Measurements from ENCODE around the gene GSTP1. TPM values are rescaled to one million over a fixed set of nuclear protein-coding genes. Genes with fewer than 3 reads are reported as not detected.
"Not testable (repeated sequence)": the region's sequence is repeated elsewhere in the genome, so short reads cannot be mapped to it uniquely, and the experiment has no call there.

Gene GSTP1
- polyA plus RNA-seq, 1 donor (not counting 4 experiments of a cell fraction or from before 2014, with no cell fraction given) = 1,575 TPM

- Histone ChIP-seq H3K4me3 (ENCODE audit: control insufficient read depth in 2 of 3, extremely low read depth in 1 of 3, insufficient read depth in 2 of 3, low read depth in 1 of 3, low read length in 3 of 3) (no peak overlapping the region), H3K27ac (ENCODE audit: control insufficient read depth, insufficient read depth, low read length) (no peak overlapping the region), H4K20me1 (ENCODE audit: control insufficient read depth, extremely low read depth, insufficient read depth, low read length) (no peaks in the 10 kb centered on the region), H3K9me1 (ENCODE audit: control insufficient read depth, extremely low read depth, insufficient read depth, low read length) (no peaks in the 10 kb centered on the region), H3K36me3 (ENCODE audit: control insufficient read depth in 2 of 2, extremely low read depth in 1 of 2, insufficient read depth in 2 of 2, low read length in 2 of 2) (no peaks in the 10 kb centered on the region), H3K9me3 (ENCODE audit: control insufficient read depth, low read depth, low read length) (no peaks in the 10 kb centered on the region), H3K4me2 (ENCODE audit: control insufficient read depth, extremely low read depth, insufficient read depth, low read depth, low read length) (no peak overlapping the region), H3K79me2 (ENCODE audit: control insufficient read depth, insufficient read depth, low read length) (no peaks in the 10 kb centered on the region), H3K4me1 (ENCODE audit: control insufficient read depth, extremely low read depth, insufficient read depth, low read length) (peaks cover 1% of the 10 kb centered on the region), H2AFZ (ENCODE audit: control insufficient read depth, low read length) (no peak overlapping the region), H3K9ac (ENCODE audit: control insufficient read depth, extremely low read depth, insufficient read depth, low read length) (no peak overlapping the region), H3K27me3 (ENCODE audit: control insufficient read depth, extremely low read depth, insufficient read depth, low read length) (no peaks in the 10 kb centered on the region)
- dilution Hi-C loops (cut with MboI; ENCODE audit: extremely low pct_ligation_motif_present, low sequenced_read_pairs) = no loop called here
- FAIRE-seq (no peak), DNase-seq (ENCODE audit: low read depth, low spot score) (no peak)
- TF ChIP-seq, protein P1, sequence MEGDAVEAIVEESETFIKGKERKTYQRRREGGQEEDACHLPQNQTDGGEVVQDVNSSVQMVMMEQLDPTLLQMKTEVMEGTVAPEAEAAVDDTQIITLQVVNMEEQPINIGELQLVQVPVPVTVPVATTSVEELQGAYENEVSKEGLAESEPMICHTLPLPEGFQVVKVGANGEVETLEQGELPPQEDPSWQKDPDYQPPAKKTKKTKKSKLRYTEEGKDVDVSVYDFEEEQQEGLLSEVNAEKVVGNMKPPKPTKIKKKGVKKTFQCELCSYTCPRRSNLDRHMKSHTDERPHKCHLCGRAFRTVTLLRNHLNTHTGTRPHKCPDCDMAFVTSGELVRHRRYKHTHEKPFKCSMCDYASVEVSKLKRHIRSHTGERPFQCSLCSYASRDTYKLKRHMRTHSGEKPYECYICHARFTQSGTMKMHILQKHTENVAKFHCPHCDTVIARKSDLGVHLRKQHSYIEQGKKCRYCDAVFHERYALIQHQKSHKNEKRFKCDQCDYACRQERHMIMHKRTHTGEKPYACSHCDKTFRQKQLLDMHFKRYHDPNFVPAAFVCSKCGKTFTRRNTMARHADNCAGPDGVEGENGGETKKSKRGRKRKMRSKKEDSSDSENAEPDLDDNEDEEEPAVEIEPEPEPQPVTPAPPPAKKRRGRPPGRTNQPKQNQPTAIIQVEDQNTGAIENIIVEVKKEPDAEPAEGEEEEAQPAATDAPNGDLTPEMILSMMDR (optimal IDR thresholded peaks at IDR 0.05 in 1 of 3, IDR thresholded peaks at IDR 0.05 in 1 of 3, conservative IDR thresholded peaks at IDR 0.05 in 1 of 3; ENCODE audit: extremely low read depth in 1 of 3, insufficient read depth in 2 of 3, low read length in 3 of 3) = no peak
- TF ChIP-seq EZH2 (IDR thresholded peaks at IDR 0.05; ENCODE audit: low read length) = no peak
Observed at GRCh38 chr11:67601098-67601497, 17.5 kb downstream of the GSTP1 start.

DNA sequence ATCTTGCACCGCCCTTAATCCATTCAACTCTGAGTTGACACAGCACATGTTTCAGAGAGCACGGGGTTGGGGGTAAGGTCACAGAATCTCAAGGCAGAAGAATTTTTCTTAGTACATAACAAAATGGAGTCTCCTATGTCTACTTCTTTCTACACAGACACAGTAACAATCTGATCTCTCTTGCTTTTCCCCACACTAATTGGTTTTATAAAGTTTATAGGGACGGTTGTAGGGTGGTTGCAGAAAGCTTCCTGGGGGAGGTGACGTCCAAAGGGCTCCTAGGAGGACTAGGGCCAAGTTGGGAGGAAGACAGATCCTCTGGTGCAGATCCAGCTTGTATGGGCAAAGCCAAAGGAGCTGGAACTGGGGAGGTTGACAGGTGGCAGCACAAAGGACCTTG is 20.5 kb downstream of the GSTP1 start:
- H3K4me3 ChIP-seq (ENCODE audit: control insufficient read depth in 2 of 3, extremely low read depth in 1 of 3, insufficient read depth in 2 of 3, low read depth in 1 of 3, low read length in 3 of 3); H3K36me3 ChIP-seq (ENCODE audit: control insufficient read depth in 2 of 2, extremely low read depth in 1 of 2, insufficient read depth in 2 of 2, low read length in 2 of 2); H3K4me2 ChIP-seq (ENCODE audit: control insufficient read depth, extremely low read depth, insufficient read depth, low read depth, low read length); H3K9ac ChIP-seq (ENCODE audit: control insufficient read depth, extremely low read depth, insufficient read depth, low read length); H4K20me1 ChIP-seq (ENCODE audit: control insufficient read depth, extremely low read depth, insufficient read depth, low read length); H3K27me3 ChIP-seq (ENCODE audit: control insufficient read depth, extremely low read depth, insufficient read depth, low read length); FAIRE-seq; DNase-seq (ENCODE audit: low read depth, low spot score); dilution Hi-C loops (cut with MboI; ENCODE audit: extremely low pct_ligation_motif_present, low sequenced_read_pairs); H3K9me3 ChIP-seq (ENCODE audit: control insufficient read depth, low read depth, low read length); H3K9me1 ChIP-seq (ENCODE audit: control insufficient read depth, extremely low read depth, insufficient read depth, low read length); H3K27ac ChIP-seq (ENCODE audit: control insufficient read depth, insufficient read depth, low read length); H2AFZ ChIP-seq (ENCODE audit: control insufficient read depth, low read length): not testable (repeated sequence)
- H3K4me1 ChIP-seq (ENCODE audit: control insufficient read depth, extremely low read depth, insufficient read depth, low read length) = peaks cover 10% of the 10 kb centered on the region
- peaks cover 17% of the 10 kb centered on the region for H3K79me2 ChIP-seq (ENCODE audit: control insufficient read depth, insufficient read depth, low read length)

DNA sequence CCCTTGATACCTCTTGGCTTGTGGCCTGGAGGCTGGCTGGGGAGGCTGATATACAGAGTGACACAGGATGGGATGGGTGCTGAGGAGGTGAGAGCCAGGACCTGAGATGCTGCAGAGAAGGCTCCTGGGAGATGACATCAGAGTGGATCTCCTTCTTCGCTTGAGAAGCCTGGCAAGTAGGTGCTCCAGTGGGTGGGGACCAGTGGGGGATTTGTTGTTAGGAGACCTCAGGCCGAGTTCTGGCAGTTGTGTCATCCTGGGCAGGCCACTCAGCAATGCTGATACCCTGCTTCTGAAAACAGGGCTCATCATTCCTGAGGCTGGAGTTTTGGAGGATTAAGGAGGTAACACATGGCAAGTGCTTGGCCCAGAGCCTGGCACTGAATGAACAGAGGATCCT is 21.2 kb downstream of the GSTP1 start:
- no peaks in the 10 kb centered on the region for H3K9me3 ChIP-seq (ENCODE audit: control insufficient read depth, low read depth, low read length)
- peaks cover 8 to 11% of the 10 kb centered on the region in 2 experiments for H3K36me3 ChIP-seq (ENCODE audit: control insufficient read depth in 2 of 2, extremely low read depth in 1 of 2, insufficient read depth in 2 of 2, low read length in 2 of 2)
- H3K79me2 ChIP-seq (ENCODE audit: control insufficient read depth, insufficient read depth, low read length) = peaks cover 17% of the 10 kb centered on the region
- H2AFZ ChIP-seq (ENCODE audit: control insufficient read depth, low read length) = no peak overlapping the region
- dilution Hi-C loops (cut with MboI; ENCODE audit: extremely low pct_ligation_motif_present, low sequenced_read_pairs) = no loop called here
- TF ChIP-seq, protein P1 (optimal IDR thresholded peaks at IDR 0.05 in 1 of 3, IDR thresholded peaks at IDR 0.05 in 1 of 3, conservative IDR thresholded peaks at IDR 0.05 in 1 of 3; ENCODE audit: extremely low read depth in 1 of 3, insufficient read depth in 2 of 3, low read length in 3 of 3) = no peak
- FAIRE-seq (no peak), DNase-seq (ENCODE audit: low read depth, low spot score) (no peak)
- H3K27me3 ChIP-seq (ENCODE audit: control insufficient read depth, extremely low read depth, insufficient read depth, low read length) = no peaks in the 10 kb centered on the region
- H3K4me1 ChIP-seq (ENCODE audit: control insufficient read depth, extremely low read depth, insufficient read depth, low read length) = peaks cover 10% of the 10 kb centered on the region
- no peak overlapping the region for H3K4me2 ChIP-seq (ENCODE audit: control insufficient read depth, extremely low read depth, insufficient read depth, low read depth, low read length)
- no peaks in the 10 kb centered on the region for H3K9me1 ChIP-seq (ENCODE audit: control insufficient read depth, extremely low read depth, insufficient read depth, low read length)
- H4K20me1 ChIP-seq (ENCODE audit: control insufficient read depth, extremely low read depth, insufficient read depth, low read length) = no peaks in the 10 kb centered on the region
- no peak overlapping the region for H3K27ac ChIP-seq (ENCODE audit: control insufficient read depth, insufficient read depth, low read length)
- H3K9ac ChIP-seq (ENCODE audit: control insufficient read depth, extremely low read depth, insufficient read depth, low read length) = no peak overlapping the region
- no peak overlapping the region for H3K4me3 ChIP-seq (ENCODE audit: control insufficient read depth in 2 of 3, extremely low read depth in 1 of 3, insufficient read depth in 2 of 3, low read depth in 1 of 3, low read length in 3 of 3)

All from keratinocyte (primary cell).